H1 (cell line): Measurements from ENCODE around the gene OR52E2. TPM values are rescaled to one million over a fixed set of nuclear protein-coding genes. Genes with fewer than 3 reads are reported as not detected.

Source experiments
- CTCF ChIA-PET: fragments of 300-600 bp; sonication (Branson Sonifier 250); formaldehyde crosslinking; loops from one replicate; lab custom pipeline; 2021; ENCODE audit not compliant: partially characterized antibody; lab: Charles Lee
- POLR2A ChIA-PET: fragments of 300-600 bp; sonication (Branson Sonifier 250); formaldehyde crosslinking; loops from one replicate; lab custom pipeline; 2021; ENCODE audit warnings: inconsistent platforms; ENCODE audit not compliant: partially characterized antibody; lab: Charles Lee
- DNase-seq, 2 experiments: peaks; one replicate each; pipeline versions ENCODE4 v3.0.0 to v3.0.0-alpha.2; 2010 to 2022; ENCODE audit warnings: low spot score in 2 of 2, low read depth in 1 of 2, mixed read lengths in 1 of 2
- FAIRE-seq: peaks from 2 replicates; lab custom pipeline; 2011; peaks lifted over from hg19 to GRCh38; lab: Jason Lieb, UNC
- H2AFZ ChIP-seq: 2 replicates; pipeline ENCODE4 v1.8.1; 2012; ENCODE audit warnings: low read length, inconsistent platforms
- H2AK5ac ChIP-seq: 2 replicates; pipeline ENCODE4 v1.6.1; 2013; ENCODE audit warnings: low read depth, low read length
- H2BK120ac ChIP-seq: replicated peaks from 2 replicates; pipeline ENCODE3; 2013; ENCODE audit warnings: low read depth, low read length, inconsistent platforms
- H2BK12ac ChIP-seq: 2 replicates; pipeline ENCODE4 v1.6.1; 2013; ENCODE audit warnings: low read depth, low read length
- H2BK15ac ChIP-seq: 2 replicates; pipeline ENCODE4 v1.6.1; 2013; ENCODE audit warnings: low read length
- H2BK20ac ChIP-seq: 2 replicates; pipeline ENCODE4 v1.6.1; 2013; ENCODE audit warnings: low read length
- H2BK5ac ChIP-seq: 2 replicates; pipeline ENCODE4 v1.6.1; 2013; ENCODE audit warnings: low read depth, low read length
- H3K14ac ChIP-seq: 2 replicates; pipeline ENCODE4 v1.6.1; 2013; ENCODE audit warnings: inconsistent platforms; ENCODE audit not compliant: insufficient read length
- H3K18ac ChIP-seq: 2 replicates; pipeline ENCODE4 v1.6.1; 2013; ENCODE audit warnings: low read length; ENCODE audit errors: extremely low read depth
- H3K23ac ChIP-seq: 2 replicates; pipeline ENCODE4 v1.6.1; 2013; ENCODE audit warnings: inconsistent platforms; ENCODE audit not compliant: insufficient read length
- H3K23me2 ChIP-seq: 2 replicates; pipeline ENCODE4 v1.6.1; 2013; ENCODE audit warnings: low read depth, low read length
- H3K27ac ChIP-seq: 2 replicates; pipeline ENCODE4 v1.6.1; 2011; ENCODE audit warnings: low read depth, low read length, inconsistent platforms
- H3K27me3 ChIP-seq, 4 experiments: replicated peaks in 1 of 4; 1 replicate in 1 of 4; 2 replicates in 3 of 4; pipeline versions ENCODE4 v1.6.1 to v1.8.1; 2011 to 2013; ENCODE audit warnings: low read length in 3 of 4, mild to moderate bottlenecking in 3 of 4, inconsistent platforms in 2 of 4, mixed read lengths in 2 of 4, moderate library complexity in 1 of 4; ENCODE audit not compliant: control insufficient read depth in 3 of 4, insufficient read depth in 3 of 4; ENCODE audit errors: extremely low read depth in 1 of 4
- H3K36me3 ChIP-seq, 4 experiments: 2 replicates each; pipeline versions ENCODE4 v1.6.1 to v1.8.1; 2011 to 2013; ENCODE audit warnings: mild to moderate bottlenecking in 4 of 4, low read length in 3 of 4, moderate library complexity in 2 of 4, control low read depth in 1 of 4, inconsistent platforms in 1 of 4; ENCODE audit not compliant: insufficient read depth in 4 of 4, control insufficient read depth in 2 of 4
- H3K4ac ChIP-seq: replicated peaks from 2 replicates; pipeline ENCODE3; 2013; ENCODE audit warnings: low read length, low read depth, mixed read lengths, inconsistent platforms; ENCODE audit not compliant: insufficient read length
- H3K4me1 ChIP-seq, 4 experiments: replicated peaks in 1 of 4; 1 replicate in 1 of 4; 2 replicates in 3 of 4; pipeline versions ENCODE4 v1.6.1 to v1.8.1; 2011 to 2013; ENCODE audit warnings: low read length in 3 of 4, inconsistent platforms in 2 of 4, mixed read lengths in 1 of 4; ENCODE audit not compliant: insufficient read depth in 4 of 4, control insufficient read depth in 3 of 4
- H3K4me2 ChIP-seq, 2 experiments: 2 replicates each; pipeline versions ENCODE4 v1.6.1 to v1.8.1; 2011 to 2013; ENCODE audit warnings: low read depth in 2 of 2, low read length in 2 of 2, control low read depth in 1 of 2, inconsistent platforms in 1 of 2, mild to moderate bottlenecking in 1 of 2; ENCODE audit not compliant: insufficient read depth in 1 of 2
- H3K4me3 ChIP-seq, 4 experiments: fragments of 200-600, 300-600 bp in 1 of 4; sonication (generic), shearing (Covaris generic), sonication (Bioruptor Twin) in 1 of 4; 2 replicates each; pipeline versions ENCODE4 v1.5.1 to v1.8.1; 2011 to 2016; ENCODE audit warnings: low read length in 4 of 4, low read depth in 3 of 4, control low read depth in 2 of 4, inconsistent platforms in 2 of 4, mild to moderate bottlenecking in 2 of 4, mixed read lengths in 1 of 4, moderate library complexity in 1 of 4; ENCODE audit not compliant: insufficient read depth in 2 of 4; ENCODE audit errors: extremely low read depth in 1 of 4
- H3K56ac ChIP-seq: replicated peaks from 2 replicates; pipeline ENCODE3; 2013; ENCODE audit warnings: low read depth, mild to moderate bottlenecking, mixed read lengths, low read length, inconsistent platforms; ENCODE audit not compliant: insufficient read length
- H3K79me1 ChIP-seq: 2 replicates; pipeline ENCODE4 v1.6.1; 2013; ENCODE audit warnings: low read depth, low read length, control low read depth
- H3K79me2 ChIP-seq, 2 experiments: 2 replicates each; pipeline versions ENCODE4 v1.6.1 to v1.8.1; 2012 to 2013; ENCODE audit warnings: low read length in 2 of 2, mild to moderate bottlenecking in 2 of 2, inconsistent platforms in 1 of 2; ENCODE audit not compliant: insufficient read depth in 2 of 2, control insufficient read depth in 1 of 2
- H3K9ac ChIP-seq, 4 experiments: replicated peaks in 1 of 4; 1 replicate in 1 of 4; 2 replicates in 3 of 4; pipeline versions ENCODE4 v1.6.1 to v1.8.1; 2011 to 2013; ENCODE audit warnings: low read depth in 3 of 4, low read length in 3 of 4, control low read depth in 2 of 4, mild to moderate bottlenecking in 2 of 4, moderate library complexity in 2 of 4, inconsistent platforms in 1 of 4; ENCODE audit errors: extremely low read depth in 1 of 4
- H3K9me3 ChIP-seq, 2 experiments: 2 replicates each; pipeline versions ENCODE4 v1.6.1 to v1.8.1; 2012 to 2013; ENCODE audit warnings: mild to moderate bottlenecking in 2 of 2, moderate library complexity in 2 of 2, control low read depth in 1 of 2, inconsistent platforms in 1 of 2, low read depth in 1 of 2, low read length in 1 of 2, mixed read lengths in 1 of 2; ENCODE audit not compliant: insufficient read depth in 2 of 2
- H4K20me1 ChIP-seq, 2 experiments: replicated peaks in 1 of 2; 2 replicates each; pipeline versions ENCODE3 to v1.8.1; 2011 to 2013; ENCODE audit warnings: inconsistent platforms in 2 of 2, low read length in 2 of 2, mild to moderate bottlenecking in 1 of 2; ENCODE audit not compliant: insufficient read depth in 2 of 2, control insufficient read depth in 1 of 2
- H4K5ac ChIP-seq: 2 replicates; pipeline ENCODE4 v1.6.1; 2013; ENCODE audit warnings: low read length, low read depth, mixed read lengths, inconsistent platforms; ENCODE audit not compliant: insufficient read length
- H4K8ac ChIP-seq: 2 replicates; pipeline ENCODE4 v1.8.0; 2013; ENCODE audit warnings: mild to moderate bottlenecking, moderate library complexity, low read length, inconsistent platforms; ENCODE audit not compliant: insufficient read depth; ENCODE audit errors: extremely low read depth
- H4K91ac ChIP-seq: replicated peaks from 2 replicates; pipeline ENCODE3; 2013; ENCODE audit warnings: low read length, mixed read lengths, inconsistent platforms; ENCODE audit not compliant: insufficient read length
- BACH1 ChIP-seq: IDR thresholded peaks from 2 replicates; pipeline ENCODE4 v1.6.1; 2012; ENCODE audit warnings: low read length, improper control_type of control experiment
- CHD2 ChIP-seq: IDR thresholded peaks from 2 replicates; pipeline ENCODE4 v1.6.1; 2012; ENCODE audit warnings: low read length, improper control_type of control experiment
- HDAC2 ChIP-seq, 2 experiments: fragments of 300-600 bp in 1 of 2; sonication (generic) in 1 of 2; IDR thresholded peaks; 2 replicates each; pipeline ENCODE4 v1.6.1; 2011 to 2012; ENCODE audit warnings: low read depth in 2 of 2, low read length in 2 of 2, mild to moderate bottlenecking in 2 of 2, moderate library complexity in 2 of 2, borderline replicate concordance in 1 of 2, inconsistent platforms in 1 of 2
- SP1 ChIP-seq: IDR thresholded peaks from 2 replicates; pipeline ENCODE4 v1.6.1; 2011; ENCODE audit warnings: low read depth, low read length
- SP4 ChIP-seq: IDR thresholded peaks from 2 replicates; pipeline ENCODE4 v1.6.1; 2012; ENCODE audit warnings: low read length, inconsistent platforms
- TAF1 ChIP-seq: IDR thresholded peaks from 2 replicates; pipeline ENCODE4 v1.6.1; 2011; ENCODE audit warnings: mild to moderate bottlenecking, low read depth, low read length
- WGBS, 2 experiments: shearing (Covaris generic) in 1 of 2; methylation state at CpG; one replicate each; pipeline versions ENCODE4 v1.1.6 to v1.1.7; 2013 to 2015; ENCODE audit warnings: low lambda C conversion rate in 2 of 2, mixed read lengths in 2 of 2, inconsistent platforms in 1 of 2, low coverage in 1 of 2, missing lambda C conversion rate in 1 of 2; ENCODE audit not compliant: insufficient replicate concordance in 2 of 2, insufficient coverage in 1 of 2, insufficient read length in 1 of 2; ENCODE audit errors: extremely low coverage in 1 of 2, missing lambda C conversion rate in 1 of 2; 5-methylcytosine and 5-hydroxymethylcytosine counted together
- polyA plus RNA-seq, 7 experiments: library from polyadenylated mRNA; depleted of rRNA in 3 of 7; stranded (reverse) in 5 of 7; unstranded in 2 of 7; fragments of >200 nt in 5 of 7; fragments of 200-250 nt in 2 of 7; gene quantifications; 1 replicate in 5 of 7; 2 replicates in 1 of 7; 4 replicates in 1 of 7; pipeline versions ENCODE4 v1.2.1 to v1.2.3, GENCODE V29; 2011 to 2013; ENCODE audit warnings: missing spikeins in 2 of 7, mixed read lengths in 2 of 7
- total RNA-seq: library from RNA; stranded (reverse); fragmentation: NEBNext Ultra II Directional; extraction: Animal tissue kit (Norgen Biotek cat#: 25700); gene quantifications from 2 replicates; pipeline ENCODE4 v1.2.1, GENCODE V29; 2021

Gene OR52E2
- total and polyA plus RNA-seq, 2 of the 8 experiments (the other 6 are each of a cell fraction or from before 2014, with no cell fraction given), result not detected

- Histone ChIP-seq H3K9me3 (no peaks in the 10 kb centered on the region), H3K4me2 (no peak overlapping the region), H3K36me3 (no peaks in the 10 kb centered on the region), H2BK15ac (no peak overlapping the region), H3K23me2 (no peaks in the 10 kb centered on the region), H3K27ac (no peak overlapping the region), H3K4me1 (no peaks in the 10 kb centered on the region), H3K27me3 (no peaks in the 10 kb centered on the region), H2BK120ac (no peak overlapping the region), H3K18ac (no peak overlapping the region), H4K5ac (no peak overlapping the region), H3K9ac (no peak overlapping the region), H2AK5ac (no peak overlapping the region), H3K79me1 (no peaks in the 10 kb centered on the region), H3K79me2 (no peaks in the 10 kb centered on the region), H3K14ac (no peak overlapping the region), H4K20me1 (no peaks in the 10 kb centered on the region), H2BK5ac (no peak overlapping the region), H3K23ac (no peak overlapping the region), H3K4ac (no peak overlapping the region), H2AFZ (no peak overlapping the region), H3K56ac (no peak overlapping the region), H2BK20ac (no peak overlapping the region), H4K8ac (no peak overlapping the region), H4K91ac (no peak overlapping the region), H3K4me3 (no peak overlapping the region), H2BK12ac (no peak overlapping the region)
- no peak for DNase-seq
- ChIA-PET POLR2A (no interaction called here), CTCF (no interaction called here)
- TF ChIP-seq HDAC2 (IDR thresholded peaks at IDR 0.05; ENCODE audit: borderline replicate concordance in 1 of 2, low read depth in 2 of 2, low read length in 2 of 2) (no peak), CHD2 (no peak), TAF1 (no peak), SP4 (no peak), BACH1 (no peak), SP1 (no peak)
- WGBS, 2 experiments, result 91% methylated on average over 2 of the region's 2 CpGs; no CpG with 5 or more reads in 1 of the 2 experiments
- no peak for FAIRE-seq
These were observed 22.0 kb upstream of the OR52E2 start for GRCh38 chr11:5081405-5081804.
